ENCODE measurements around the gene PGF.

PGF gene

GRCh38 chr14:74921053-74921620, 34.3 kb downstream of the PGF start:
- no peak overlapping the region for H3K27ac ChIP-seq
- no peak for TF ChIP-seq ZFX (IDR thresholded peaks at IDR 0.05; ENCODE audit: borderline replicate concordance)
- no peak for TF ChIP-seq CTCF (IDR thresholded peaks at IDR 0.05)

DNA sequence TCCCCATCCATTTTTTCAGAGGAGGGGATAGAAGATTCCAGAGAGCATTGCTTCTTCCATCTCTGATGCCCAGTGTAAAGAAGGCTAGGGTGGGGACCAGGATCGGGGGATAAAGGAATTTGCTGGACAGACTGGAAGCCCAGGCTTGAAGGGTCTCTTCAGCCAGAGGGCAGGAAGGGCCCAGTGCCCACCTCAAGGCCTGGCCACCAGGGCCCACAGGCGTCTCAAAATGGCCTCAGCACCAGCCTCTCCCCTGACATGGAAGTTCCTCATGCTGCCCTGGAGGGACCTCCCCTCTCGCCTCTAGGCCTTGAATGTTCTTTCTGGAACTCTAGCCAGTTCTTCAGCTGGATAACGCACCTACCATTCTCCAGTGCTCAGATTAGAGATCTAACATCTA, 35.1 kb downstream of the PGF start:
- TF ChIP-seq CTCF (IDR thresholded peaks at IDR 0.05): no peak
- no peak for TF ChIP-seq ZFX (IDR thresholded peaks at IDR 0.05; ENCODE audit: borderline replicate concordance)
- H3K27ac ChIP-seq: no peak overlapping the region

GRCh38 chr14:74919421-74920165, 35.8 kb downstream of the PGF start:
- H3K27ac ChIP-seq: no peak overlapping the region
- no peak for TF ChIP-seq CTCF (IDR thresholded peaks at IDR 0.05)
- TF ChIP-seq ZFX (IDR thresholded peaks at IDR 0.05; ENCODE audit: borderline replicate concordance): no peak

- H3K27ac ChIP-seq: no peak overlapping the region
- TF ChIP-seq CTCF (IDR thresholded peaks at IDR 0.05): no peak
- no peak for TF ChIP-seq ZFX (IDR thresholded peaks at IDR 0.05; ENCODE audit: borderline replicate concordance)
Measured at GRCh38 chr14:74918380-74918779, 37.0 kb downstream of the PGF start.

DNA sequence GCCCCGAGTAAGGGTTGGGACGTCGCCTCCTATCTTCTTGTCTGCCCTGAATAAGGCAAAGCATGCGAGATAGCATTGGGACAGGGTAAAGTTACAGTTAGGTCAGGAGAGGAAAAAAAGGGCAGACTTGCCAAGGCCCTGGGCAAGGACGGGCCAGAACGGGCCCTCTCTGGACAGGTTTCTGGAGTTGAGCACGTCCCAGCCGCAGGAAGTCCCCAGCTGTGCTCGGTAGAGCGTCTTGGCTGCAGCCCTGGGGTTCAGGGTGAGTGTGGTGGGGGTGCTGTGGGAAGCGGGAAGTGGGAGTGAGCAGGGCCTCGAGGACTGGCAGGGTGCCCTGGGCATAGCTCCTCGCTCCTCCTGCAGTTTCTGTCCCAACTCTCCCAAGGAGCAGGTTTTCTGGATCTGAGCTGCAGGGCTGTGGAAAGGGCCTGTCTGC, 37.7 kb downstream of the PGF start:
- TF ChIP-seq ZFX (IDR thresholded peaks at IDR 0.05; ENCODE audit: borderline replicate concordance) (no peak), CTCF (IDR thresholded peaks at IDR 0.05) (no peak)
- no peak overlapping the region for H3K27ac ChIP-seq

DNA sequence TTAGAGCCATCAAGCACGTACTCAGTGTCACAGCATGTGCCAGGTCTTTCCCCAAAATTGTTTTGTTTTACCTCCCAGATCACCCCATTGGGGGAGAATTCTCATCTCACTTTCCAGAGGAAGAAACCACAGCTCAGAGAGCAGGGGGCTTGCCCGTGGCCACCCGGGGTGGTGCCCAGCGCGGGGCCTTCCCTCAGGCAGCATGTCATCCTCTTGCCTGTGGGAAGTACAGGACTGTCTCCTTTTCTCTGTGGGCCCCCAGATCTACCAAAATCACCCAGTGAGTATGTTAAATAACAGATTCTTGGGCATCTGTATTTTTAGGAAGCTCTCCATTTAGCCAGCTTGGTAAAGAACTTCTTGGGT, 38.2 kb downstream of the PGF start:
- TF ChIP-seq ZFX (IDR thresholded peaks at IDR 0.05; ENCODE audit: borderline replicate concordance) (no peak), CTCF (IDR thresholded peaks at IDR 0.05) (no peak)
- H3K27ac ChIP-seq: no peak overlapping the region

- TF ChIP-seq ZFX (IDR thresholded peaks at IDR 0.05; ENCODE audit: borderline replicate concordance): no peak
- no peak for TF ChIP-seq CTCF (IDR thresholded peaks at IDR 0.05)
- H3K27ac ChIP-seq: no peak overlapping the region
Measured at GRCh38 chr14:74915826-74916225, 39.6 kb downstream of the PGF start.
